Measurements from ENCODE around the gene PLEKHG1. TPM values are rescaled to one million over a fixed set of nuclear protein-coding genes. Genes with fewer than 3 reads are reported as not detected.

Gene PLEKHG1
- total and polyA plus RNA-seq, 2 of the 13 experiments (the other 11 are each of a cell fraction or from before 2014, with no cell fraction given): 0.03 to 0.04 TPM

DNA sequence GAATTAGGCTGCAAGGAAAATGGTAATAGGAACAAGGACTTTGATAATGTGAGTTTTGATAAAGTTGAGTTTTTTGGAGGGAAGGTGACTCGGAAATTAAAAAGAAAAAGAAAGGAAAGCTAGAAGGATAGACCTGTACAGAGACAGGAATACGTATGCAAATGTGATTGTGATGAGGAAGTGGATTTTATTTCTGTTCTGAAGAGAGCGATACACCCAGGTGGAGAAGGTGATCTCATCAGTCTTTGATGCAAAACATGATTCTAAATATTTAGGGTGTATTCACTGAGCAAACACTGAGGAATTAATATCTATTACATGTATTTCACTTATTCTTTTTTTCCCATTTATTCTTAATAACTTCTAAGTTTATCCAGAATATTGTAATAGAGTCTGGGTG, 9.2 kb upstream of the PLEKHG1 start (continued):
- TF ChIP-seq, protein P1, sequence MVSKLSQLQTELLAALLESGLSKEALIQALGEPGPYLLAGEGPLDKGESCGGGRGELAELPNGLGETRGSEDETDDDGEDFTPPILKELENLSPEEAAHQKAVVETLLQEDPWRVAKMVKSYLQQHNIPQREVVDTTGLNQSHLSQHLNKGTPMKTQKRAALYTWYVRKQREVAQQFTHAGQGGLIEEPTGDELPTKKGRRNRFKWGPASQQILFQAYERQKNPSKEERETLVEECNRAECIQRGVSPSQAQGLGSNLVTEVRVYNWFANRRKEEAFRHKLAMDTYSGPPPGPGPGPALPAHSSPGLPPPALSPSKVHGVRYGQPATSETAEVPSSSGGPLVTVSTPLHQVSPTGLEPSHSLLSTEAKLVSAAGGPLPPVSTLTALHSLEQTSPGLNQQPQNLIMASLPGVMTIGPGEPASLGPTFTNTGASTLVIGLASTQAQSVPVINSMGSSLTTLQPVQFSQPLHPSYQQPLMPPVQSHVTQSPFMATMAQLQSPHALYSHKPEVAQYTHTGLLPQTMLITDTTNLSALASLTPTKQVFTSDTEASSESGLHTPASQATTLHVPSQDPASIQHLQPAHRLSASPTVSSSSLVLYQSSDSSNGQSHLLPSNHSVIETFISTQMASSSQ (IDR thresholded peaks at IDR 0.05; ENCODE audit: low read depth): no peak
- TF ChIP-seq, protein P1 (CRISPR knock-in tag; IDR thresholded peaks at IDR 0.05; ENCODE audit: borderline replicate concordance): no peak
- TF ChIP-seq, protein P2, sequence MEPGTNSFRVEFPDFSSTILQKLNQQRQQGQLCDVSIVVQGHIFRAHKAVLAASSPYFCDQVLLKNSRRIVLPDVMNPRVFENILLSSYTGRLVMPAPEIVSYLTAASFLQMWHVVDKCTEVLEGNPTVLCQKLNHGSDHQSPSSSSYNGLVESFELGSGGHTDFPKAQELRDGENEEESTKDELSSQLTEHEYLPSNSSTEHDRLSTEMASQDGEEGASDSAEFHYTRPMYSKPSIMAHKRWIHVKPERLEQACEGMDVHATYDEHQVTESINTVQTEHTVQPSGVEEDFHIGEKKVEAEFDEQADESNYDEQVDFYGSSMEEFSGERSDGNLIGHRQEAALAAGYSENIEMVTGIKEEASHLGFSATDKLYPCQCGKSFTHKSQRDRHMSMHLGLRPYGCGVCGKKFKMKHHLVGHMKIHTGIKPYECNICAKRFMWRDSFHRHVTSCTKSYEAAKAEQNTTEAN (CRISPR knock-in tag; conservative IDR thresholded peaks at IDR 0.05): no peak
- TF ChIP-seq KLF9 (CRISPR knock-in tag; IDR thresholded peaks at IDR 0.05; ENCODE audit: low read depth) (no peak), SUZ12 (IDR thresholded peaks at IDR 0.05; ENCODE audit: low read depth, low read length) (no peak)

DNA sequence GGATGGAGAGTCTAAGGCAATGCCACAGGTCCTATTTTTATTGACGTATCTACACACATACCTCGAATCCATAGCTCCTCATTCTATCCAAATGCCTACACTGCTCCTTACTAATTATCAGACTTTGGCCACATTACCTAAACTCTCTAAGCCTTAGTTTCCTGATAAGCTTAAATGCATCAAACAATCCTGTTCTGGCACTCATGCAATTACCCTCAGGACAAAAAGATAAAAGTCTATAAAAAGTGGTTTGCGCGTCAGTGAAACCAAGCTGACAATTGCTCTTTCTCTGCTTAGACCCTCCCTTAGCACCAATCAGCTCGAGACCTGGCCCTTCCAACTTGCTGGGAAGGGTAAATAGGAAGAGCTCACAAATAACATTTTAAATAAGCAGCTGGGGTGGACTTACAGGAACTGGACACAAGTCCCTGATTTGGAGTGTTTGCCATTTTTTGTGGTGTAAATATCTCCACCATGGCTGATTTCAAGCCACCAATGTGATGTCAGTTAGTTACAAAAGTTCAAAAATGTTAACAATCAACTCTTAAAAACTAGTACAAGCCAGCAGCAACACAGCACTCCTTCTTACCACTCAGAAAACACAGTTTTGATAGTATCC, 7.2 kb upstream of the PLEKHG1 start:
- no peaks in the 10 kb centered on the region for H3K79me2 ChIP-seq (ENCODE audit: insufficient read depth, low read length)
- POLR2A ChIA-PET: no interaction called here
- no peak for ATAC-seq
- no peak overlapping the region for H3K27ac ChIP-seq (ENCODE audit: extremely low read length, insufficient read depth, low read length)
- no peak overlapping the region for H3K4me2 ChIP-seq (ENCODE audit: low read depth, low read length)
- no peak overlapping the region for H3K4me3 ChIP-seq (replicated peaks in 1 of 3; ENCODE audit: insufficient read depth in 1 of 3, low read depth in 2 of 3, low read length in 3 of 3)
- no peaks in the 10 kb centered on the region for H3K4me1 ChIP-seq (ENCODE audit: insufficient read depth, low read length)
- CTCF ChIA-PET (ENCODE audit: low intra/inter-chr PET ratio, low total read pairs): no interaction called here
- H2AFZ ChIP-seq (ENCODE audit: low read length): no peak overlapping the region
- H4K20me1 ChIP-seq (ENCODE audit: insufficient read depth, low read length): no peaks in the 10 kb centered on the region
- H3K9ac ChIP-seq (ENCODE audit: insufficient read depth, low read depth, low read length): no peak overlapping the region
- no peaks in the 10 kb centered on the region for H3K36me3 ChIP-seq (replicated peaks in 1 of 2; ENCODE audit: control insufficient read depth in 1 of 2, insufficient read depth in 2 of 2, low read length in 2 of 2)
- H3K9me3 ChIP-seq (ENCODE audit: low read length): no peaks in the 10 kb centered on the region
- DNase-seq (ENCODE audit: low spot score): no peak
- WGBS (ENCODE audit: low lambda C conversion rate): 46% methylated on average over 5 of the region's 5 CpGs
- no TSS peak for BruUV-seq (replicated peaks)
- no peak for FAIRE-seq
- in situ Hi-C loops (cut with HindIII; ENCODE audit: extremely low pct_ligation_motif_present, low pct_unique_long_range_greater_than_20kb): no loop called here
- TF ChIP-seq ZNF589 (CRISPR knock-in tag; conservative IDR thresholded peaks at IDR 0.05) (no peak), SRSF9 (IDR thresholded peaks at IDR 0.05; ENCODE audit: borderline replicate concordance, insufficient read depth, low read depth, low read length, poor library complexity, severe bottlenecking) (no peak), ZNF160 (CRISPR knock-in tag; IDR thresholded peaks at IDR 0.05) (no peak), TAF15 (IDR thresholded peaks at IDR 0.05; ENCODE audit: low read depth, low read length, poor library complexity, severe bottlenecking) (no peak), ZNF678 (CRISPR knock-in tag; IDR thresholded peaks at IDR 0.05) (no peak)
- intact Hi-C loops (cut with micrococcal nuclease; ENCODE audit: unreplicated experiment): no loop called here
- H3K27me3 ChIP-seq (ENCODE audit: control insufficient read depth in 1 of 2, insufficient read depth in 2 of 2, low read length in 2 of 2): peaks cover 0 to 5% of the 10 kb centered on the region in 2 experiments; a peak in 1 of 5 replicates

All from HepG2 (cell line).